Keratinocyte (primary cell): ENCODE measurements around the gene CCDC157.

Experiments
- EZH2 ChIP-seq: IDR thresholded peaks from one replicate; pipeline ENCODE4 v1.6.1; 2012; ENCODE audit warnings: inconsistent platforms, mild to moderate bottlenecking, low read length, moderate library complexity
- TF ChIP-seq, protein P1 (sequence below), 3 experiments: IDR thresholded peaks in 1 of 3; conservative IDR thresholded peaks in 1 of 3; optimal IDR thresholded peaks in 1 of 3; 2 replicates in 2 of 3; 3 replicates in 1 of 3; pipeline versions ENCODE3 to v1.5.1; 2011; ENCODE audit warnings: low read length in 3 of 3, mild to moderate bottlenecking in 3 of 3, moderate library complexity in 2 of 3, control low read depth in 1 of 3, inconsistent platforms in 1 of 3; ENCODE audit not compliant: insufficient read depth in 2 of 3; ENCODE audit errors: extremely low read depth in 1 of 3

- TF ChIP-seq, protein P1, sequence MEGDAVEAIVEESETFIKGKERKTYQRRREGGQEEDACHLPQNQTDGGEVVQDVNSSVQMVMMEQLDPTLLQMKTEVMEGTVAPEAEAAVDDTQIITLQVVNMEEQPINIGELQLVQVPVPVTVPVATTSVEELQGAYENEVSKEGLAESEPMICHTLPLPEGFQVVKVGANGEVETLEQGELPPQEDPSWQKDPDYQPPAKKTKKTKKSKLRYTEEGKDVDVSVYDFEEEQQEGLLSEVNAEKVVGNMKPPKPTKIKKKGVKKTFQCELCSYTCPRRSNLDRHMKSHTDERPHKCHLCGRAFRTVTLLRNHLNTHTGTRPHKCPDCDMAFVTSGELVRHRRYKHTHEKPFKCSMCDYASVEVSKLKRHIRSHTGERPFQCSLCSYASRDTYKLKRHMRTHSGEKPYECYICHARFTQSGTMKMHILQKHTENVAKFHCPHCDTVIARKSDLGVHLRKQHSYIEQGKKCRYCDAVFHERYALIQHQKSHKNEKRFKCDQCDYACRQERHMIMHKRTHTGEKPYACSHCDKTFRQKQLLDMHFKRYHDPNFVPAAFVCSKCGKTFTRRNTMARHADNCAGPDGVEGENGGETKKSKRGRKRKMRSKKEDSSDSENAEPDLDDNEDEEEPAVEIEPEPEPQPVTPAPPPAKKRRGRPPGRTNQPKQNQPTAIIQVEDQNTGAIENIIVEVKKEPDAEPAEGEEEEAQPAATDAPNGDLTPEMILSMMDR (optimal IDR thresholded peaks at IDR 0.05 in 1 of 3, IDR thresholded peaks at IDR 0.05 in 1 of 3, conservative IDR thresholded peaks at IDR 0.05 in 1 of 3; ENCODE audit: extremely low read depth in 1 of 3, insufficient read depth in 2 of 3, low read length in 3 of 3) = no peak
- no peak for TF ChIP-seq EZH2
These were observed 24.5 kb downstream of the CCDC157 start for GRCh38 chr22:30381264-30381663.
